Activated CD4-positive, alpha-beta T cell treated with anti-CD3 and anti-CD28 coated beads, Interleukin-2, amount 10 ng/mL, durations not matched to agents 7 days and 5 days (primary cell): ENCODE measurements around the gene ZNF90. TPM values are rescaled to one million over a fixed set of nuclear protein-coding genes. Genes with fewer than 3 reads are reported as not detected.

Source experiments
- total RNA-seq, 2 experiments: library from RNA; stranded (reverse); gene quantifications; one replicate each; pipeline ENCODE4 v1.2.3, GENCODE V29; 2021

Gene ZNF90
- total RNA-seq, 2 experiments from 2014 or later: 11.0 to 12.3 TPM

Other genes with a start within 250 kb of the ZNF90 start
- gene ZNF253, start 212.1 kb upstream of the ZNF90 start, total RNA-seq: 10 to 100 TPM; 19.8 to 22.5 TPM
- gene ZNF93, start 177.1 kb upstream of the ZNF90 start, total RNA-seq: 10 to 100 TPM; 14.7 to 15.8 TPM
- 1 to 10 TPM; 9.1 to 9.4 TPM for gene ZNF682, start 38.5 kb upstream of the ZNF90 start, total RNA-seq
- 10 to 100 TPM in 1 of 2 experiments, 1 to 10 TPM in 1; 9.3 to 11.4 TPM for gene ZNF486, start 89.2 kb downstream of the ZNF90 start, total RNA-seq